GM18870 (cell line): ENCODE measurements around the gene DSTN.

ENCODE experiments used
- ATAC-seq: cut with Tn5 transposase; IDR thresholded peaks from one replicate; pipeline ENCODE4 v1.9.1; 2021; ENCODE audit warnings: moderate library complexity; ENCODE audit not compliant: unreplicated experiment

Gene DSTN

DNA sequence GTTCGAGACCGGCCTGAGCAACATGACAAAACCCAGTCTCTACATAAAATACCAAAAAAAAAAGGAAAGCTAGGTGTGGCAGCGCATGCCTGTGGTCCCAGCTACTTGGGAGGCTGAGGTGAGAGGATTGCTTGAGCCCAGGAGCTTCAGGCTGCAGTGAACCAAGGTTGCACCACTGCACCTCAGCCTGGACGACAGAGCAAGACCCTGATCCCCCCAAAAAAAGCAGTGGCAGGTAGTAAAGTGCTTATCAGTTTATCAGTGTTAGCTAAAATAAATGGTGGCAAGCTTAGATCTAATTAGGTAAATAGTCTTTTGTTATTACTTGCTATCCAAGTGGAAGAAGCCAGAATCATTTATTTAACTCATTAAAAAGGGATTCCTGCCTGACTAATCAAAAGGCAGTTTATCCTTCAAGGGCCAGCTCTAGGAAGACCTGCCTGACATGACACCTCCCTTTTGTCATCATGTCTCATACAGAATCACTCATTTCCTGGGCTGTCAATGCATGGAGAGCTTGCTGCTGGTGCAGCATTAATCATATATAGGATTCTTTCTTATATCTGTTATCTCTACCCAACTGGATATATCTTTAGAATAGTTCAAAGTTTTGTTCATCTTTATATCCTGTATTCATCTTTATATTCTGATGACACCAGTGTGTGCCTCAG is 9.6 kb downstream of the DSTN start:
- no peak for ATAC-seq

DNA sequence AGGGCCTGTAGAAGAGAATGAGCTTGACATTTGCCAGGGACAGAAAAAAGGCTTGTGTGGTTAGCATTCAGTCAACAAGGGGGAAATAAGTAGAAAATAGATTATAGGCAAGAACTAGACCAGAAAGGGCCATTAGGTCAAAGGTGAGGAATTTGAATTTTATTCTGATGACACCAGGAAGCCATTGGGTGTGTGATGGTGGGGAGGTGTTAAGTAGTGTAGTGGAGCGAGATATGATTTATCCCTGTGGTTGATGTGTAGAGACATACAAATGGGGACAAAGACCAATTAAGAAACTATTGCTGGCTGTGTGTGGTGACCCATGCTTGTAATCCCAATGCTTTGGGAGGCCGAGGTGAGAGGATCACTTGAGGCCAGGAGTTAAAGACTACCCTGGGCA is 11.0 kb downstream of the DSTN start:
- no peak for ATAC-seq

GRCh38 chr20:17583126-17583525 is 13.3 kb downstream of the DSTN start:
- no peak for ATAC-seq

- ATAC-seq, result no peak
Measured at GRCh38 chr20:17584689-17585088, 14.8 kb downstream of the DSTN start.

DNA sequence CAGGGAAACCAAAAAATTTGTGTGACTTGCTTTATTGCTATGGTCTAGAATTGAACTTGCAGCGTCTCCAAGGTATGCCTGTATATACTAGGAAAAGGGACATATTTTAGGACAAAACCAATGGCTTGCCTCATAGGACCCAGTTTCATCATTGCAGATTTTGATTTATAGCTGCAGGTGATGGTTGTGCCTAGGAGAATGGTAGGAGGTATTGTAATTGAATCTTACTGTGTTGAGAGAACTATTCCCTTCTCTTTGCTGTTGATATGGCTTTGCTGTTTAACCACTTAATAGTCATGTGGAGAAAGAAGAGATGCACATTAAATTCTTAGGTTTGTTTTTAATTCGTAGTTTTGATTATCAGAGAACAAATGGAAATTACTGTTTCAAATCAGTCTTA is 16.4 kb downstream of the DSTN start:
- ATAC-seq, result no peak

DNA sequence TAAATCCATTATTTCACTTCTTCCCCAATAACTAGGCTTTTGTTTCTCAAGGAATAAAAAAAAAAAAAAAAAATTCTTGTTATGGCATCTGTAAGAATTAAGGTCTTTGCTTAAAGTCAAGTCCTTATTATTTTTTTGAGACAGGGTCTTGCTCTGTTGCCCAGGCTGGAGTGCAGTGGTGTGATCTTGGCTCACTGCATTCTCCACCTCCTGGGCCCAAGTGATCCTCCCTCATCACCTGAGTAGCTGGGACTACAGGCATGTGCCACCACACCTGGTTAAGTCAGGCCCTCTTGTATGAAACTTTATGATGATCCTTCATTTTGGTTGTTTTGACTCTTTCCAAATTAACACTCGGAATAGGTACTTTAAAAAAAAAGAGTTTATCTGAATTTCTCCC is 17.3 kb downstream of the DSTN start:
- no peak for ATAC-seq

- no peak for ATAC-seq
Measured at GRCh38 chr20:17587824-17588223, 17.9 kb downstream of the DSTN start.

DNA sequence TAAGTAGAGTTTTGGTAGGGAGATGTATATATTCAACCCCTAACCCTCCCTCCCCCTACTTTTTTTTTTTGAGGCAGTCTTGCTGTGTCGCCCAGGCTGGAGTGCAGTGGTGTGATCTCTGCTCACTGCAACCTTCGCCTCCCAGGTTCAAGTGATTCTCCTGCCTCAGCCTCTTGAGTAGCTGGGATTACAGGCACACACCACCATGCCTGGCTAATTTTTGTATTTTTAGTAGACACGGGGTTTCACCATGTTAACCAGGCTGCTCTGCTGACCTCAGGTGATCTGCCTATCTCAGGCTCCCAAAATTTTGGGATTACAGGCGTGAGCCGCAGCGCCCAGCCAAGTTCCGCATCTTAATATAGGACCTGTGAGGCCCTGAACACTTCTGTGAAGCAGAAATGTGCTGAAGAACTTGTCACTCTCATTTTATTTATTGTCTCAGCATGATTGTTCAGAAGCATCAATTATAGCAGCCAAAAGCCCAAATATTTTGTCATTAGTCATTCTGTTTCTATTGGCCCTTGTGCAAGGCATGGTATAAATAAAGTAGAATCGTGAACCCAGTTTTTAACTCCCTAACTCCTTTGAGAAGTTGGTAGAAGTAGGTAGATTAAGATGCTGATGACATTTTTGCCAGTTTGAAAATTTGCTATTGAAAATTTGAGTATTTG is 19.4 kb downstream of the DSTN start:
- ATAC-seq, result no peak

DNA sequence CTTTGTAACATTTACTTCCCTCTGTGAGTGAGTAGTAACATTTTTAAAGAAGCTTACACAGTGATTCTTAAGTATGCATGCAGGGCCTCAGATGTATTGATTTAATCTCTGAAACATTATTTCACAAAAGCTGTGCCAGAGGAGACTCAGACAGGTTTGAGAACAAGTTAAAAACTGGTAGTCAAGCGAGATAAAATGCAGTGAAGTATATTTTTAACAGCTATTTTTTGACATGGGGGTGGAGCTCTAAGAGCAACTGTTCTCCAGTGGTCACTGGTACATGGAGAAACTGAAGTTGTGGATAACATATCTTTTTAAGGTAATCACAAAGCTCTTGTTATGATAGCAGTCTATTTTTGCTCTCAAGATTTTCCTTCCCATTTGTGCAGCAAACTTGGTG is 20.4 kb downstream of the DSTN start:
- ATAC-seq, result no peak

GRCh38 chr20:17593902-17594301 is 24.0 kb downstream of the DSTN start:
- ATAC-seq, result no peak

- ATAC-seq, result no peak
Measured at GRCh38 chr20:17594443-17594842, 24.6 kb downstream of the DSTN start.

DNA sequence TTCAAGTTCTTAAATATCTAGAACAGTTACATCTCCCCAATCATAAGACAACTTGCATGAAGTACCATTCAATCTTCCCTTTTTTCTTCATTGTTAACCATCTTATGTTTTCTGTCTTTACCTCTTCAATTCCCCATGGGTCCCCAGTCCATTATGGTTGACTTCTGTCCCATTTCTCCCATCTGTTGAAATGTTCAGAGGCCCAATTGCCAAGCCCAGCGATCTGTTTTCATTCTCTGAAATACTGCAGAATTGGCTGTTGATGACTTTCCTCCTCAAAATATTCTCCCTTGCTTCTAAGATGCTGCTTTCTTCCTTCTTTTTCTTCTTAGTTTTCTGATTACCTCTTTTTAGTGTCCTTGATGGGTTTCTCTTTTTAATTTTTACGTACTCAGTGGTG is 26.0 kb downstream of the DSTN start:
- ATAC-seq, result no peak

DNA sequence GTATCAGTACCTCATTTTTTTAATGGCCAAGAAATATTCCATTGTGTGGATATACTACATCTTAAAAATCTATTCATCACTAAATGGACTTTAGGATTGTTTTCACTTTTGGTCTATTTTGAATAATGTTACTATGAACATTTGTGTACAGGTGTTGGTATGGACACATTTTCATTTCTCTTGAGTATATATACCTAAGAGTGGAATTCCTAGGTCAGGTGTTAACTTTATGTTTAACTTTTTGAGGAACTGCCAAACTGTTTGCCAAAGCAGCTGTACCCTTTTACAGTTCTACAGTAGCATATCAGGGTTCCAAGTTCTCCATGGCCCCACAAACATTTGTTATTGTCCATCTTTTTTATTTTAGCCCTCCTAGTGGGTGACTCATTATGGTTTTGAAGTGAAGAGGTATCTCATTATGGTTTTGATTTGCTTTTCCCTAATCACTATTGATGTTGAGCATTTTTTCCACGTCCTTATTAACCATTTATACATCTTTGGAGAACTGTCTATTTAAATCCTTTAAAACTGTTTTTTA is 28.2 kb downstream of the DSTN start:
- no peak for ATAC-seq

DNA sequence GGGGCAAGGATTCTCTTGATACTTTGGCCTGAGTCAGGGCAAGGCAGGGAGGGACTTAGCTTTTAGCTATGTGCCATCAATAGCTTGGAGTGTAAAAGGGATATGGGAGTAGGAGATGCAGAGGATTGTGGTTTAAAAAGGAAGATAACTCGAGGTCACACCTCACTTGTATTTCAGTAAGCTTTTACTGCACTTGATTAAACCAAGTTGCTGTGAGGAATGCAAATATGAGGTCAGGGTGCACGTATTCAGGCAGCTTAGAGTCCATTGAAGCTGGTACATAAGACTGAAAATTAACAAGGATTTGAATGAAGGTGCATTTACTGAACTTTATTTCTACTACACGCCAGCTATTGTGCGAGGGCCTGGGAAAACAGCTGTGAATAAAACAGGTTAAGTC is 32.1 kb downstream of the DSTN start:
- ATAC-seq, result no peak

- no peak for ATAC-seq
Measured at GRCh38 chr20:17602493-17602892, 32.6 kb downstream of the DSTN start.

GRCh38 chr20:17605131-17605660 is 35.3 kb downstream of the DSTN start:
- no peak for ATAC-seq

- no peak for ATAC-seq
Measured at GRCh38 chr20:17606001-17606400, 36.1 kb downstream of the DSTN start.

GRCh38 chr20:17608701-17609497 is 39.0 kb downstream of the DSTN start:
- ATAC-seq, result no peak

DNA sequence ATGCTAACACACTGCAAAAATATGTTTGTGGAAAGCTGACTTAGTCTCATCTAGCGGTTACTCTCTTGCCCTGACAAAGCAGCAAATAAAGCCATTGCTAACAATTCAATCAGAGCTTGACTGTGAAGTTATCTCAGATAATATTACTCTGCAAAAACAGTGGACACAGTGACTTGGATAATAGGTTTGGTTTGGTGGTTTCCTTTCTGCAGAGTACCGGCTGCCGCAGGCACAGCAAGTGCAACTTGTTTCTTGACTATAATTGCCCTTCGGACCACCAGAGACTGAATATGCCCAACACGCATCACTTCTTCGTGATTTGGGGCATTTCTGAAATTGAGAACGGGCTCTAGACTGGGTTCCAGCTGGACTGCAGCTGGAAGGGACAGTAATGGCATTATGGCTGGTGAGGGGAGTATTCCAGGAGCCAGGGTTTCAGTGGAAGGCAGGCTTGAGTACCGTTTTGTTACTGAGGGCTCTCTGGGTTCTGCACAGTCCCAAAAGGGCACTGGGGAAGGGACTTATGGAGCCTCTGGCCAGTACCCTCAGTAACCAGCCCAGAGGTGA is 40.0 kb downstream of the DSTN start:
- ATAC-seq, result no peak

DNA sequence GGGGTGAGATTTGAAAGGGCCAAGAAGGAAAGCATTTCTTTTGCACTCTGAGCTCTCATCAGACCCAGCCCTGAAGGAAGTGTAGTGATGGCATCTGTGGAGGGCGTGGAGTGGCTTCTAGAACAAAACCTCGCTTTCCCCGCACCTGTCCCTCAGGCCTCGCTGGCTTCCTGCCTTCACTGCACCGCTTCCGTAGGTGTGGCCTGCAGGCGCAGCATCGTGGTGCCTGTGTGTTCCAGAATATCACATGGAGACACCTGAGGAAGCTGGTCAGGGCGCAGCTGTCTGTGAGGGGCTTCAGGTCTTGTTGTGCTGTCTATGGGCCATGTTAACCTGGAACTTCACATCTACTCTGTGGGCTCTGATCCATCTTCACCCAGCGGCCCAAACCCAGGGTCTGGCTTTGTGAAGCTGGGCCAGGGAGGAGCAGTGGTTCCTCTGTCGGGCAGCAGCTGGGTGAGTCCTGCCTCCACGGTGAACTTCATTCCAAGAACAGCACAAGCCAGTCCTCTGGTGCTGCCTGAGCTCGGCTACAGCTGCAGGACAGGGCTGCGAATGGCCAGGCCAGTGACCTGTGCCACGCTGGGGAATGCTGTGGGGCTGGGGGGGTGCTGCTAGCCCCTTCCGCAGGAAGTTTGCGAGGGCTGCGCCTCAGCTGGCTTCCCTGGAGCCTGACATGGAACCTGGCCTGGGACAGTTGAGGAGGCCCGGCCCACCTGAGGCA is 40.9 kb downstream of the DSTN start:
- no peak for ATAC-seq

DNA sequence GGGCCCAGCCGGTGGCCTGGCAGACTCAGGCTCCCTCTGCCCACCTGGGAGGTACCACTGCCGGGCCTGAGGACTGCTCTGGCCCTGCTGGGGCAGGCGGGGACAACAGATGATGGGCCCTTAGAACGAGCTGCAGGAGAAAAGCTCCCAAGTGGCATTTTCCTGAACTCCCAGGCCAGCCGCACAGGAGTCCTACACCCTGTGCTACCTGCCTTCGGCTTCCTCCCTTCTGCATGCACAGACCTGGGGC is 41.3 kb downstream of the DSTN start:
- no peak for ATAC-seq
